HG02981 (cell line): ENCODE data around the gene ERBB2.

ENCODE experiments used
- ATAC-seq: cut with Tn5 transposase; IDR thresholded peaks from one replicate; pipeline ENCODE4 v1.9.1; 2021; ENCODE audit warnings: mild to moderate bottlenecking, moderate library complexity; ENCODE audit not compliant: unreplicated experiment

The ERBB2 gene

GRCh38 chr17:39699818-39700147, at the start of gene ERBB2:
Gene ERBB2, plus strand, starts transcription at chr17:39700064. Its CDS starts 175 bp downstream, at chr17:39700239.
- ATAC-seq = no peak

GRCh38 chr17:39650121-39650579, 49.7 kb upstream of the ERBB2 start:
- no peak for ATAC-seq

DNA sequence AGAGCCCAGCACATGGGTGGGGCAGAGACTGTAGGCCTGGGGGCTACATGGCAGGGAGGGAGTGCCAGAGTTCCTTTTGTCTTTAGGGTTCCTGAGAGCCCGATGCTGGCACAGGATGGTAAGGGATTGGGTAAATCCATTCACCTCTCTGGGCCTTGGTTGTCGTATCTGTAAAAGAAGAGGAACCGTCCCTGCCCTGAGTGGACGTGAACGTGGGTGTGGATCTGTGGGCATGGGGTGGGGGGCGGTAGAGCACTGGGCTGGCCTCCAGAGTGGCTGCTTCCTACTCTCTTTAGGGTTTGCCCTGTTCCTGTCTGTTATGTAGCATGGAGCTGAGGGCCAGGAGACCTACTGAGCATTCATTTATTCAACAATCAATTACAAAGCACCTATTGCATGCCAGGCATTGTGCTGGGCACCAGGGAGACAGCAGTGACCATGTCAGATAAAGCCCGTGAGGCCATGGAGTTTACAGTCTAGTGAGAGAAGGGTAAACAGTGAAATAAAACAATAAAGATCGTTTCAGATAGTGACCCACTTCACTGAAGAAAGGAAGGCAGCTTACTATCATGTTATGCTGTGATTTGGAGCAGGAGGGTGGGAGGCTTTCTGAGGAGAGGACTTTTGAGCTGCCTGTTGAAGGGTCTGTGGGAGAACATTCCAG, 47.8 kb upstream of the ERBB2 start:
- no peak for ATAC-seq

- ATAC-seq = no peak
Observed at GRCh38 chr17:39652587-39653315, 47.1 kb upstream of the ERBB2 start.

GRCh38 chr17:39653316-39653661, 46.6 kb upstream of the ERBB2 start:
- ATAC-seq = no peak

DNA sequence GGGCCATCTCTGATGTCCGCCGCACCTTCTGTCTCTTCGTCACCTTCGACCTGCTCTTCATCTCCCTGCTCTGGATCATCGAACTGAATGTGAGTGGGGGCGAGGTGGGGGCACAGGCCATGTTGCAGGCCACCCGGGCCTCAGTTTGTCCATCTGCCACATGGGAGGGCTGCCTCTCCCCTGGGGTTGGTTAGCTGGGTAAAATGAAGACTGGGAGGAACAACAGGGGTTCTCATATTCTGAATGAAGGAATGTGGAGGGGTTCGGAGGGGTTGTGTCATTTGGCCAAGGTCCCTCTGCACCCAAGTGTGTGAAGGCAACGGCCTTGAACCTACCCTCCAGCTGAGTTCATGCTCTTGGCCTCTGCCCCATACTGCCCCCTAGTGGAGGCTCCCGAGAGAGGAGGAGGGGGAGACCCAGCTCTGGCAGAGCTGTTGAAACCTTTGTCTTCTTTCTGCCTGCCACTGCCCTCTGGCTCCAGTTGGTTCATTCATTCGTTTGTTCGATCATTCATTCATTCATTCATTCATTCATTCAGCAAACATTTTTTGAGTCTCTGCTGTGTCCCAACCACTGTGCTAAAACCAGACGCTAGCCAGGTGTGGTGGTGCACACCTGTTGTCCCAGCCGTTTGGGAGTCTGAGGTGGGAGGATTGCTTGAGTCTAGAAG, 46.1 kb upstream of the ERBB2 start:
- ATAC-seq = no peak

- ATAC-seq = no peak
Observed at GRCh38 chr17:39655105-39655504, 44.8 kb upstream of the ERBB2 start.

GRCh38 chr17:39658346-39658745, 41.5 kb upstream of the ERBB2 start:
- no peak for ATAC-seq

GRCh38 chr17:39658760-39659159, 41.1 kb upstream of the ERBB2 start:
- no peak for ATAC-seq

GRCh38 chr17:39659279-39660010, 40.4 kb upstream of the ERBB2 start:
- ATAC-seq = no peak

GRCh38 chr17:39660011-39660360, 39.9 kb upstream of the ERBB2 start:
- no peak for ATAC-seq

- ATAC-seq = no peak
Observed at GRCh38 chr17:39660397-39661385, 39.2 kb upstream of the ERBB2 start.

- no peak for ATAC-seq
Observed at GRCh38 chr17:39661744-39662541, 37.9 kb upstream of the ERBB2 start.

DNA sequence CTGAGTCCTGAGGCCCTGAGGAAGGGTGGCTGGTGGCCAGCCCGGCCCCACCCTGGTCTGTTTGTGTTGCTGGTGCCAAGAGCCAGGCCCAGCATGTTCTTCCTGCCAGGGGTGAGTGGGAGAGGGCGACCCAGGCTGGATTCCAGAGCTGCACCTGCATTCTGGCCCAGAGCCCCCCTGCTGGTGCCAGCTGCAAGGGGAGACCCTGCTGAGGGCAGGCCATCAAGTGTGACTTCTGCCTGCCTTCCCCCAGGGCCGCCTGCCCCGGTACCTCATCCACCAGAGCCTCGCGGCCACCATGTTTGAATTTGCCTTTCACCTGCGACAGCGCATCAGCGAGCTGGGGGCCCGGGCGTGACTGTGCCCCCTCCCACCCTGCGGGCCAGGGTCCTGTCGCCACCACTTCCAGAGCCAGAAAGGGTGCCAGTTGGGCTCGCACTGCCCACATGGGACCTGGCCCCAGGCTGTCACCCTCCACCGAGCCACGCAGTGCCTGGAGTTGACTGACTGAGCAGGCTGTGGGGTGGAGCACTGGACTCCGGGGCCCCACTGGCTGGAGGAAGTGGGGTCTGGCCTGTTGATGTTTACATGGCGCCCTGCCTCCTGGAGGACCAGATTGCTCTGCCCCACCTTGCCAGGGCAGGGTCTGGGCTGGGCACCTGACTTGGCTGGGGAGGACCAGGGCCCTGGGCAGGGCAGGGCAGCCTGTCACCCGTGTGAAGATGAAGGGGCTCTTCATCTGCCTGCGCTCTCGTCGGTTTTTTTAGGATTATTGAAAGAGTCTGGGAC, 37.1 kb upstream of the ERBB2 start:
- ATAC-seq = no peak

DNA sequence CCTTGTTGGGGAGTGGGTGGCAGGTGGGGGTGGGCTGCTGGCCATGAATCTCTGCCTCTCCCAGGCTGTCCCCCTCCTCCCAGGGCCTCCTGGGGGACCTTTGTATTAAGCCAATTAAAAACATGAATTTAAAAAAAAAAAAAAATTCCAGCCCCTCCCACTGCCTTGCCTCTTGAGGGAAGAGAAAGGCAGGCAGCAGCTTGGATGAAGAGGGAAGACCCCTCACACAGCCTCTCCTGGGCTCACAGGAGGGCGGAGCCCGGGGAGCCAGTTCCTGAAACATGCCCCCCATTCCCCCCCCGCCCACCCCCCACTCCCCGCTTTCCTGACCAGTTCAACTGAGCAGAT, 36.5 kb upstream of the ERBB2 start:
- no peak for ATAC-seq

GRCh38 chr17:39663688-39664580, 35.9 kb upstream of the ERBB2 start:
- no peak for ATAC-seq

DNA sequence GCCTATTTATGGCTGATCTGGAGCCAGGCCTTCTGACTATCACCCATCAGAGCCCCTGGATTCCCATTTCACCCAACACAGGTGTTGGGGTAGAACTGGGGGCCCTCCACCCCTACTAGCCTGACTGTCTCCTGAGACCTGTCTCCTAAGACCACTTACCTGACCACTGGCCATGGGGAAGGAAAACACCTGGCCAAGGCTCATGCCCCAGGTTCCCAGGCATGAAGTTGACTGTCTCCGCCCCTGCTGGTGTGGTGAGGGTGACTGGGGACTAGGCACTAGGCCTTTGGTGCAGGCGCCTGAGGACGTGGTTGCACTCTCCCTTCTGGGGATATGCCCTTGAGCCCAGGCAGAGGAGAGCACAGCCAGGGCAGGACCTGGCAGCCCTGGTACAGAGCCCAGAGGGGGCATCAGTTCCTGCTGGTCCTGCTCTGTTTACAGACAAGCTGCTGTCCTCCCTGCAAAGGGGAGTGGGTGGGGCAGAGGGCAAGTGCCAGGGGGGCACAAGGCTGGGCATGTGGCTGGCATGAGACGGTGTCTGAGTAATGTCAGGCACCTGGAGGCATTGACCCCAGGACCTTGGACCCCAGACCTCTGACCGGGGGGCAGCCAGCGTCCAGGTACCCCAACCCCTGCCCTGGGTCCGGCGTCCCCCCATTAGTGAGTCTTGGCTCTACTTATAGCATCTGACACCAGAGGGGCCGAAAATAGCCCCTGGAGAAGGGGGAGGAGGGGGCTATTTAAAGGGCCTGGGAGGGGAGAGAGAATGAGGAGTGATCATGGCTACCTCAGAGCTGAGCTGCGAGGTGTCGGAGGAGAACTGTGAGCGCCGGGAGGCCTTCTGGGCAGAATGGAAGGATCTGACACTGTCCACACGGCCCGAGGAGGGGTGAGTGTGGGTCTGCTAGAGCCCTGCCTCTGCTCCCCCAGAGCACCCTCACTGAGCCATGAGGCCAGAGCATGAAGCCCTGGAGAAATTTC, 35.0 kb upstream of the ERBB2 start, which contains the start of gene TCAP:
Gene TCAP (plus strand): TSS at position 769 of the 981 bp plus-strand sequence. CDS start 11 bp downstream, at position 780.
- ATAC-seq = no peak
